Right renal pelvis (tissue), 4 donors: ENCODE results near the gene NFYA. TPM values are rescaled to one million over a fixed set of nuclear protein-coding genes. Genes with fewer than 3 reads are reported as not detected.
"Not testable (repeated sequence)": the region's sequence is repeated elsewhere in the genome, so short reads cannot be mapped to it uniquely, and the experiment has no call there.

Experiments used
- DNase-seq, 4 donors: peaks; one replicate each; pipeline ENCODE4 v3.0.0-alpha.2; 2013; ENCODE audit warnings: low read depth in 4 of 4, low spot score in 3 of 4, missing footprints in 1 of 4
- polyA plus RNA-seq, 4 donors: library from polyadenylated mRNA; unstranded; fragments of 120-200 nt; gene quantifications; one replicate each; pipeline ENCODE4 v1.2.1, GENCODE V29; 2013; ENCODE audit not compliant: insufficient read length in 4 of 4

Gene NFYA
- polyA plus RNA-seq, 4 donors, result 45.2 to 52.0 (median 51.5) TPM

DNA sequence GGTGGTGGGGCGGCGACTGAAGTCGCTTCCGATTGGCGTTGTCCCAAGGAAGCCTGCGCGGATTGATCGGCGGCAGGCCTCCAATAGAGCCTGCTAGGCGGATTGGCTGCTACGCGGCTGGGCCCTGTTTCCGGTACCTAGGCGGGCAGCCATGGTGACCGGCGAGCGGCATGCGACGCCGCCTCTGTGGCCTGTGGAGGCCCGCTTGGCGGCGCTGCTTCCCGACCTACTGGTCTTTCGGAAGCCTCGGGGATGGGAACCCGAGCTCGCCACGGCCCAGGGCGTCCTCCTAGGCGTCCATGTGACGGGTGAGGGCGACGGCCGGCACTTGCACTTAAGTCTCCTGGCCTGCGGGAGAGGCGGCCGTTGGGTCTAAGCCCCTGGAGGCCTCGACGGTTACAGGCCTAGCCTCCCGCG is 28.1 kb downstream of the NFYA start:
- no peak for DNase-seq

DNA sequence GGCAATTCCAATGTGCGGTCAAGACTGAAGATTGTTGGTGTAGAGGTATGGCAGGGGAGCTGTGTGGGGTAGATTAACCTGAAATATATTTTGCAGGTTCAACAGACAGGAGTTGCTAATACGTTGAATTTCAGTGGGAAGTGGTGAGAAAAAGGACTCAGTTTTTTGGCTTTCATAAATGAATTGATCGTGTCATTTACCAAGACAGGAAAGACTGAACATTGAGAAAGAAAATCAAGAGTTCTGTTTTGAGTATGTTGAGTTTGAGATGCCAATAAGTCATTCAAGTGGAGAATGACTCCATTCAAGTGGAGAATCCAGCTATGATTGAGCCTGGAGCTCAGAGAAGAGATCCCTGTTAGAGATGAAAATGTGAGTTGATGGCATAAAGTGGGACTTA is 31.1 kb downstream of the NFYA start:
- no peak for DNase-seq

DNA sequence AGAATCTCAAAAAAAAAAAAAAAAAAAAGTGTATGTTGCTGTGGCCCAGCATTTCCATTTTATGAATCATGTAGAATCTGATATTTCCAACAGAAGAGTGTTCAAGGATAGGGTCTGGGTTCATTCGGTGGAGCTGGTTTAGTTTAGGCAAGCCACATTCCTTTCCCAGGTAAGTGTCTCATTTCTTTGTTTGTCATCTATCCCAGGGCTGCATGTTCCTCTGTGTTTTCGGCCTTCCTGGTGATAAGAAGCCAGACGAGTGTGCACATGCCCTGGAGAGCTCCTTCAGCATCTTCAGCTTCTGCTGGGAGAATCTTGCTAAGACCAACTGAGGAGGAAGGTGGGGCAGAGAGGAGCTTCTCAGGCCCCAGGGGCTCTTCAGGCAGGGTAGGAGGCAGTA is 38.2 kb downstream of the NFYA start:
- no peak for DNase-seq

GRCh38 chr6:41115027-41115426 is 42.3 kb downstream of the NFYA start:
- not testable (repeated sequence) for DNase-seq

DNA sequence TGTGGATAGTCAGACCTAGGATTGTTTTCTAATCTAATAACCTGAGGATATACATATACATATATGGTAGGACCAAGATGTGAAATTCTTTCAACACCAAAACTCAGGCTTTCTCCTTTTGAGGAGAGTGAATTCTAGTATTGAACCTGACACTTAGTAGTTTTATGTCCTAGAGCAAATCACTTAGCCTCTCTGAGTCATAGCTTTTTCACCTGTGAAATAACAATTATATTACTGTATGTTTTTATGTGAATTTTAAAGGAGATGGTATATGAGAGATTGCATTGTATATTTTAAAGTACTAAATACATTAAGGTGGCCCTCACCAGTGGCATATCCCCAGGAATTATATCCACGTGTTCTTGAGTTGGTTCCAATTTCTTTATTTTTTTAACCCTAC is 46.7 kb downstream of the NFYA start:
- DNase-seq, result no peak

DNA sequence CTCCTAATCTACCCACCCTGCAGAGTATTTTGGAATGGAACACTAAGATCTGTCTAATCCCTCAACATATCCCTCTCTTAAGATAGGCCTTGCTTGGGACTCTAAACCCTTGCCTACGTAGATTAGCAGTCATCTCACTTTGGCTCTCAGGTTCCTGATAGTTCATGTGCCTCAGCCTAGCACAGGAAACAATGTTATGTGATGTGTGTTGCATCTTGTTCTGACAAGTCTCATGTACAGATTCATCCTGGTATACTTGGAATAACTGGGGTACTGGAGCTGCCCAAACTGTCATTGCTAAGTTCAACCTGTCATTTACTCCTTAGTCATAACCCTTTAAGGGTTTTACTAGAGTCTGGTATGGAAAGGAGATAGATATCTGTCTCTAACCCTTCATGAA is 47.3 kb downstream of the NFYA start:
- no peak for DNase-seq

DNA sequence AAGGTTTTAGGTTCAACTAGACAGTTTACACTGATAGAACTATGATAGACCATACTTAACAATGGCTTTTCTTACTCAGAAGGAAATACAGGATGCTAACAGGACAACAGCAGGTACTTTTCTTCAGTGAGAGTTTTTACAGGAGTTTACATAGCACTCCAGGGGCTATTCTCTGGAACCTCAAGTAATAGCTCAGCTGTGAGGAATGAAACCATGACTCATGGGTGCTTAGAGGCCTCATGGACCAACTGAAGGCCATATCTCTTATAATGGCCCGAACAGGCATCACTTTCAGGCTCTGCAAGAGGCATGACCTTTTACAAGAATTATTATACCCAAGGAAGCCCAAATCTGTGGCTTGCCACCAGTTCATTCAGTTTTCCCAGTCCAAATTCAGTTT is 49.6 kb downstream of the NFYA start:
- DNase-seq, result no peak

DNA sequence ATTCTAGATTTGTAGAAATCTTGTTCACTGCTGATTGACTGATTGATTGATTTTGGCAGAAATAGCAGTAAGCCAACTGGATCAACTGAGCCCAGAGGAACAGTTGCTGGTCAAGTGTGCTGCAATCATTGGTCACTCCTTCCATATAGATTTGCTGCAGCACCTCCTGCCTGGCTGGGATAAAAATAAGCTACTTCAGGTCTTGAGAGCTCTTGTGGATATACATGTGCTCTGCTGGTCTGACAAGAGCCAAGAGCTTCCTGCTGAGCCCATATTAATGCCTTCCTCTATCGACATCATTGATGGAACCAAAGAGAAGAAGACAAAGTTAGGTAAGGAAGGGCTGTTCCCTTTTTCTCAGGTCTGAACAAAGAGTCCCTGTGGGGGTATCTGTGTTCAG is 50.1 kb downstream of the NFYA start:
- DNase-seq, result no peak

- no peak for DNase-seq
These were observed 52.5 kb downstream of the NFYA start for GRCh38 chr6:41125282-41125681.

GRCh38 chr6:41132254-41132653 is 59.5 kb downstream of the NFYA start:
- no peak for DNase-seq

DNA sequence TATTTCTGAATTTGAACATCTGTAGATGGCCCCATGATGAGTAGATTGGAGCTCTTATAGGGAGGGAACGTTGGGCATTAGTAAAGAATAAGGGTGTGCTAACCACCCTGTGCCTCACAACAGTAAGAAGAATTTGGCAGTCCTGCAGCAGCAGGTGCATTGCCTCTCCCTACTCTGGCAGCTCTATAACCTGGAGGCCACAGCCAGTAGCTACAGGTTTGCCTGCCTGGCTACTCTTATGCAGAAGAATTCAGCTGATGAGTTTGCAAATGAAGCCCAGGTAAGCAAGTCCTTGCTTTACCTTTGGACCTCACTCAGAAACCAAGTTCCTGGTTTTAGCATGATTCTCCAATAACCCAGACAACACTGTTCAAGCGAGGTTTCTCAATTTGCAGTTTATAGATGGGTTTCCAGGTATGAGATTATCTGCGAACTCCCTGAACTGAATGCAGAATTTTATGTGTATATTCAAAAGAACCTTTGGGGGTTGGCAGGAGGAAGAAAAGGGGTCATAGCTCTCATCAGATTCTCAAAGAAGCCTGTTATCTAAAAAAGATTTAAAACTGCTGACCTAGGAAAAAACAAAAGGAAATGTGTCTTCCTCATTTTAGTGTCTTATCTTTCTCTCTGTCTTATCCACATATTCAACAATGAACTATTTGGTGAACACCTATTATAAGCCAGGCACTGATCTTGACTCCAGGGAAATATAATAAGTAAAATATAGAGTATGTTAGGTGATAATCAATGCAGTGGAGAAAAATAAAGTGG is 62.5 kb downstream of the NFYA start:
- no peak for DNase-seq

- no peak for DNase-seq
These were observed 64.1 kb downstream of the NFYA start for GRCh38 chr6:41136911-41137310.

GRCh38 chr6:41147917-41148316 is 75.1 kb downstream of the NFYA start:
- DNase-seq, result no peak

Other genes starting within 250 kb of the NFYA start
- 1 to 10 TPM; 5.3 to 7.9 (median 6.1) TPM for gene UNC5CL, start 33.8 kb upstream of the NFYA start, polyA plus RNA-seq
- gene TSPO2, start 30.5 kb upstream of the NFYA start, polyA plus RNA-seq, result under 1 TPM in 3 of 4 donors, not detected in 1; 0.45 to 0.69 (median 0.66) TPM
- gene APOBEC2, start 19.8 kb upstream of the NFYA start, polyA plus RNA-seq, result under 1 TPM; 0.18 to 0.65 (median 0.23) TPM
- 10 to 100 TPM; 62.5 to 69.1 (median 63.9) TPM for gene OARD1, start 618 bp upstream of the NFYA start, polyA plus RNA-seq
- gene TREML1, start 81.4 kb downstream of the NFYA start, polyA plus RNA-seq, result 1 to 10 TPM in 1 of 4 donors, under 1 TPM in 3; 0.52 to 1.2 (median 0.79) TPM
- under 1 TPM; 0.15 to 0.63 (median 0.42) TPM for gene TREM2, start 90.1 kb downstream of the NFYA start, polyA plus RNA-seq
- gene TREML2, start 128.2 kb downstream of the NFYA start, polyA plus RNA-seq, result under 1 TPM; 0.04 to 0.40 (median 0.18) TPM
- gene TREML4, start 155.4 kb downstream of the NFYA start, polyA plus RNA-seq, result not detected
- gene TREM1, start 213.7 kb downstream of the NFYA start, polyA plus RNA-seq, result under 1 TPM in 1 of 4 donors, not detected in 3; 0.29 TPM